GM23338 (cell line): ENCODE measurements around the gene PPM1E.

ENCODE experiments used
- CREB1 ChIP-seq: fragments of 250-450 bp; sonication (Bioruptor Pico); IDR thresholded peaks from 2 replicates; pipeline ENCODE4 v1.5.0; 2020; ENCODE audit warnings: low read depth, mild to moderate bottlenecking, moderate library complexity
- EZH2phosphoT487 ChIP-seq: fragments of 200-600 bp; sonication (generic); IDR thresholded peaks from one replicate; pipeline ENCODE4 v1.8.1; 2018; ENCODE audit warnings: antibody characterized with exemption; ENCODE audit not compliant: unreplicated experiment
- JUNB ChIP-seq: IDR thresholded peaks from one replicate; pipeline ENCODE4 v1.6.1; 2016; ENCODE audit warnings: antibody characterized with exemption; ENCODE audit not compliant: unreplicated experiment
- NANOG ChIP-seq: IDR thresholded peaks from 2 replicates; pipeline ENCODE4 v1.6.1; 2016; ENCODE audit warnings: antibody characterized with exemption, borderline replicate concordance
- POLR2AphosphoS5 ChIP-seq: IDR thresholded peaks from 2 replicates; pipeline ENCODE4 v1.6.1; 2016; ENCODE audit warnings: antibody characterized with exemption, low read depth
- TF ChIP-seq, protein P1 (sequence below), 2 experiments: fragments of 200-600 bp in 1 of 2; sonication (generic) in 1 of 2; conservative IDR thresholded peaks; 2 replicates each; pipeline versions ENCODE4 v1.5.1 to v1.6.1; 2016 to 2017; ENCODE audit warnings: antibody characterized with exemption in 2 of 2, low read depth in 2 of 2, mild to moderate bottlenecking in 2 of 2, moderate library complexity in 1 of 2
- TF ChIP-seq, protein P2 (sequence below): IDR thresholded peaks from one replicate; pipeline ENCODE4 v1.6.1; 2018; ENCODE audit warnings: antibody characterized with exemption; ENCODE audit not compliant: unreplicated experiment
- TF ChIP-seq, protein P3 (sequence below): IDR thresholded peaks from 2 replicates; pipeline ENCODE4 v1.6.1; 2016; ENCODE audit warnings: antibody characterized with exemption

DNA sequence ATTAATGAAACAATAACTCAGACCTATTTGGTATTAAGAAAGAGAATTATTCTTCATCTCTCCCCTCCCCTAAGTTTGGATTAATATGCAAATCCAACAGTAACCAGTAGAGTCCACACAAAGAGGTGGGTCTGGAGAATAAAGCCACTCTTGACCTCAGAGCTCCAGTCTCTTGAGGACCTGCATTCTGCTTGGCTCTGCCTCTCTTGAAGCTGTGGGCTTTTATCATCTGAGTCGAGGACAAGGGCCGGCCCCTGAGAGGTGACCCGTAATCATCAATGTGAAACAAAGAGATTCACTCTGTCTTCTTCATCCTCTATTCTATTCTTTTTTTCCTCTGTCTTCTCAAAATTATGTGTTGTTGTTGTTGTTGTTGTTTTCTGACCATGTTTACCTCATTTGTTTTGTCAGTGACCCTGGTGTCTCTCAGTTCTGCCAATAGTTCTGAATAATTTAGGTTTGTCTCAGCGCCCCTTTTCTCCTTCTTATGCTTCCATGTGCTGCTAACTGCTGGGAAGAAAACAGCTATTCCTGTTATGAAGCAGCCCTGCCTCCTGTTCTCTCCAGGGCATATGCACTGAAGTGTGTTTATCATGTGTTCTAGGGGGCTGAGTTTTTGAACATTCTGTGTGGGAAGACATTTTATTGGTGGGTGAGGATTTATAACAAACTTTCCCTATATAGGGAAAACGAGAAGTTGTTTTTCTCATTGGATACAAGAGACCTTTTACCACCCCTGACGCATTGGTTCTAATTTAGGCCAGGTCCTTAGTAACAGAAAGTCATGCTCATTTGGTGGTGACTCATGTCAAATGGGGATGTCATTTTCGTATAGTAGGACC, 215.2 kb downstream of the PPM1E start:
- TF ChIP-seq, protein P1, sequence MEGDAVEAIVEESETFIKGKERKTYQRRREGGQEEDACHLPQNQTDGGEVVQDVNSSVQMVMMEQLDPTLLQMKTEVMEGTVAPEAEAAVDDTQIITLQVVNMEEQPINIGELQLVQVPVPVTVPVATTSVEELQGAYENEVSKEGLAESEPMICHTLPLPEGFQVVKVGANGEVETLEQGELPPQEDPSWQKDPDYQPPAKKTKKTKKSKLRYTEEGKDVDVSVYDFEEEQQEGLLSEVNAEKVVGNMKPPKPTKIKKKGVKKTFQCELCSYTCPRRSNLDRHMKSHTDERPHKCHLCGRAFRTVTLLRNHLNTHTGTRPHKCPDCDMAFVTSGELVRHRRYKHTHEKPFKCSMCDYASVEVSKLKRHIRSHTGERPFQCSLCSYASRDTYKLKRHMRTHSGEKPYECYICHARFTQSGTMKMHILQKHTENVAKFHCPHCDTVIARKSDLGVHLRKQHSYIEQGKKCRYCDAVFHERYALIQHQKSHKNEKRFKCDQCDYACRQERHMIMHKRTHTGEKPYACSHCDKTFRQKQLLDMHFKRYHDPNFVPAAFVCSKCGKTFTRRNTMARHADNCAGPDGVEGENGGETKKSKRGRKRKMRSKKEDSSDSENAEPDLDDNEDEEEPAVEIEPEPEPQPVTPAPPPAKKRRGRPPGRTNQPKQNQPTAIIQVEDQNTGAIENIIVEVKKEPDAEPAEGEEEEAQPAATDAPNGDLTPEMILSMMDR (conservative IDR thresholded peaks at IDR 0.05; ENCODE audit: low read depth in 2 of 2), result no peak
- no peak for TF ChIP-seq POLR2AphosphoS5
- no peak for TF ChIP-seq JUNB
- no peak for TF ChIP-seq CREB1 (CRISPR knock-in tag)
- TF ChIP-seq, protein P2, sequence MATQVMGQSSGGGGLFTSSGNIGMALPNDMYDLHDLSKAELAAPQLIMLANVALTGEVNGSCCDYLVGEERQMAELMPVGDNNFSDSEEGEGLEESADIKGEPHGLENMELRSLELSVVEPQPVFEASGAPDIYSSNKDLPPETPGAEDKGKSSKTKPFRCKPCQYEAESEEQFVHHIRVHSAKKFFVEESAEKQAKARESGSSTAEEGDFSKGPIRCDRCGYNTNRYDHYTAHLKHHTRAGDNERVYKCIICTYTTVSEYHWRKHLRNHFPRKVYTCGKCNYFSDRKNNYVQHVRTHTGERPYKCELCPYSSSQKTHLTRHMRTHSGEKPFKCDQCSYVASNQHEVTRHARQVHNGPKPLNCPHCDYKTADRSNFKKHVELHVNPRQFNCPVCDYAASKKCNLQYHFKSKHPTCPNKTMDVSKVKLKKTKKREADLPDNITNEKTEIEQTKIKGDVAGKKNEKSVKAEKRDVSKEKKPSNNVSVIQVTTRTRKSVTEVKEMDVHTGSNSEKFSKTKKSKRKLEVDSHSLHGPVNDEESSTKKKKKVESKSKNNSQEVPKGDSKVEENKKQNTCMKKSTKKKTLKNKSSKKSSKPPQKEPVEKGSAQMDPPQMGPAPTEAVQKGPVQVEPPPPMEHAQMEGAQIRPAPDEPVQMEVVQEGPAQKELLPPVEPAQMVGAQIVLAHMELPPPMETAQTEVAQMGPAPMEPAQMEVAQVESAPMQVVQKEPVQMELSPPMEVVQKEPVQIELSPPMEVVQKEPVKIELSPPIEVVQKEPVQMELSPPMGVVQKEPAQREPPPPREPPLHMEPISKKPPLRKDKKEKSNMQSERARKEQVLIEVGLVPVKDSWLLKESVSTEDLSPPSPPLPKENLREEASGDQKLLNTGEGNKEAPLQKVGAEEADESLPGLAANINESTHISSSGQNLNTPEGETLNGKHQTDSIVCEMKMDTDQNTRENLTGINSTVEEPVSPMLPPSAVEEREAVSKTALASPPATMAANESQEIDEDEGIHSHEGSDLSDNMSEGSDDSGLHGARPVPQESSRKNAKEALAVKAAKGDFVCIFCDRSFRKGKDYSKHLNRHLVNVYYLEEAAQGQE, result no peak
- TF ChIP-seq EZH2phosphoT487, result no peak
- TF ChIP-seq, protein P3, sequence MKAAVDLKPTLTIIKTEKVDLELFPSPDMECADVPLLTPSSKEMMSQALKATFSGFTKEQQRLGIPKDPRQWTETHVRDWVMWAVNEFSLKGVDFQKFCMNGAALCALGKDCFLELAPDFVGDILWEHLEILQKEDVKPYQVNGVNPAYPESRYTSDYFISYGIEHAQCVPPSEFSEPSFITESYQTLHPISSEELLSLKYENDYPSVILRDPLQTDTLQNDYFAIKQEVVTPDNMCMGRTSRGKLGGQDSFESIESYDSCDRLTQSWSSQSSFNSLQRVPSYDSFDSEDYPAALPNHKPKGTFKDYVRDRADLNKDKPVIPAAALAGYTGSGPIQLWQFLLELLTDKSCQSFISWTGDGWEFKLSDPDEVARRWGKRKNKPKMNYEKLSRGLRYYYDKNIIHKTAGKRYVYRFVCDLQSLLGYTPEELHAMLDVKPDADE, result no peak
- no peak for TF ChIP-seq NANOG
